OCI-LY3 (cell line): ENCODE measurements around the gene ACSL3.

Experiments
- CTCF ChIP-seq: fragments of 200-600, 300-600 bp; sonication (generic); IDR thresholded peaks from 2 replicates; pipeline ENCODE4 v1.5.1; 2014; ENCODE audit warnings: antibody characterized with exemption, low read length, low read depth
- EZH2phosphoT487 ChIP-seq: fragments of 200-600 bp; shearing (Covaris generic); IDR thresholded peaks from 2 replicates; pipeline ENCODE4 v1.6.1; 2018; ENCODE audit warnings: antibody characterized with exemption, mixed run types, low read depth

- TF ChIP-seq CTCF (no peak), EZH2phosphoT487 (no peak)
These were observed 38.8 kb downstream of the ACSL3 start for GRCh38 chr2:222899413-222900181.
